Testis (tissue), 3 donors: ENCODE results near the gene PARP8. TPM values are rescaled to one million over a fixed set of nuclear protein-coding genes. Genes with fewer than 3 reads are reported as not detected.

Experiments
- DNase-seq: peaks from one replicate; pipeline ENCODE4 v3.0.0-alpha.2; 2019
- H3K27ac ChIP-seq, 2 donors: fragments of 200-600 bp; sonication (generic); one replicate each; pipeline ENCODE4 v1.5.1; 2019
- H3K27me3 ChIP-seq: fragments of 200-600 bp; sonication (generic); one replicate; pipeline ENCODE4 v1.5.1; 2019
- H3K36me3 ChIP-seq: fragments of 200-600 bp; sonication (generic); one replicate; pipeline ENCODE4 v1.5.1; 2017; ENCODE audit warnings: low read depth; ENCODE audit errors: missing control alignments
- H3K4me1 ChIP-seq: fragments of 200-600 bp; sonication (generic); one replicate; pipeline ENCODE4 v1.5.1; 2019
- H3K4me3 ChIP-seq, 2 donors: fragments of 200-600 bp; sonication (generic); one replicate each; pipeline ENCODE4 v1.5.1; 2017 to 2019
- H3K9me3 ChIP-seq: fragments of 200-600 bp; sonication (generic); one replicate; pipeline ENCODE4 v1.5.1; 2017
- CTCF ChIP-seq, 3 experiments: fragments of 450-650 bp in 2 of 3; fragments of 200-600 bp in 1 of 3; sonication (generic) in 1 of 3; IDR thresholded peaks; one replicate each; pipeline ENCODE4 v1.5.1; 2016 to 2019; ENCODE audit warnings: antibody characterized with exemption in 3 of 3, mild to moderate bottlenecking in 2 of 3, moderate library complexity in 1 of 3
- POLR2A ChIP-seq: fragments of 450-650 bp; IDR thresholded peaks from one replicate; pipeline ENCODE4 v1.6.1; 2017; ENCODE audit warnings: antibody characterized with exemption, mild to moderate bottlenecking, moderate library complexity
- WGBS, 2 donors: methylation state at CpG; one replicate each; pipeline ENCODE4 v1.1.5; 2018; 5-methylcytosine and 5-hydroxymethylcytosine counted together
- intact Hi-C: fragments of 100-400 bp; cut with DNase I; formaldehyde crosslinking; loops from one replicate; pipeline ENCODE4 v1.15.1; 2023; ENCODE audit warnings: low total_unique reads
- polyA plus RNA-seq: library from polyadenylated mRNA; stranded (reverse); fragments of 350-450 nt; fragmentation: Illumina TruSeq; extraction: RNeasy Lipid Tissue Mini Kit (QIAGEN cat#74804); gene quantifications from one replicate; pipeline ENCODE4 v1.2.3, GENCODE V29; 2014; ENCODE audit warnings: low read depth, low replicate concordance; ENCODE audit not compliant: insufficient read depth
- total RNA-seq, 2 donors: library from RNA; depleted of rRNA; stranded (reverse); fragments of >200 nt; gene quantifications; one replicate each; pipeline ENCODE4 v1.2.3, GENCODE V29; 2016

The PARP8 gene
- total and polyA plus RNA-seq, 3 donors from 2014 or later: 14.4 to 24.3 (median 18.0) TPM

- no peak for DNase-seq
- H3K4me1 ChIP-seq: no peaks in the 10 kb centered on the region
- no peaks in the 10 kb centered on the region for H3K36me3 ChIP-seq
- no peak overlapping the region for H3K27ac ChIP-seq
- no peak overlapping the region for H3K4me3 ChIP-seq
- H3K9me3 ChIP-seq: no peaks in the 10 kb centered on the region
- WGBS, 2 donors: 86 to 91% methylated on average over 3 of the region's 3 CpGs
- intact Hi-C loops: no loop called here
- H3K27me3 ChIP-seq: no peaks in the 10 kb centered on the region
- no peak for TF ChIP-seq POLR2A
- no peak for TF ChIP-seq CTCF (IDR thresholded peaks at IDR 0.05)
These were observed 221.6 kb downstream of the PARP8 start for GRCh38 chr5:50887889-50888633.

- 90 to 94% methylated on average over 1 of the region's 1 CpG for WGBS, 2 donors
- Histone ChIP-seq H3K4me1 (no peaks in the 10 kb centered on the region), H3K36me3 (no peaks in the 10 kb centered on the region), H3K4me3 (no peak overlapping the region), H3K27ac (no peak overlapping the region), H3K27me3 (no peaks in the 10 kb centered on the region), H3K9me3 (no peaks in the 10 kb centered on the region)
- no peak for DNase-seq
- intact Hi-C loops: no loop called here
- no peak for TF ChIP-seq CTCF (IDR thresholded peaks at IDR 0.05)
- TF ChIP-seq POLR2A: no peak
These were observed 222.3 kb downstream of the PARP8 start for GRCh38 chr5:50888751-50889150.

GRCh38 chr5:50889790-50890189, 223.4 kb downstream of the PARP8 start:
- no peak for TF ChIP-seq CTCF (IDR thresholded peaks at IDR 0.05)
- TF ChIP-seq POLR2A: no peak
- Histone ChIP-seq H3K27me3 (no peaks in the 10 kb centered on the region), H3K9me3 (no peaks in the 10 kb centered on the region), H3K36me3 (no peaks in the 10 kb centered on the region), H3K4me3 (no peak overlapping the region), H3K27ac (no peak overlapping the region), H3K4me1 (no peaks in the 10 kb centered on the region)
- intact Hi-C loops: no loop called here
- 69 to 70% methylated on average over 2 of the region's 2 CpGs for WGBS, 2 donors
- no peak for DNase-seq

Other genes starting within 250 kb of the PARP8 start
- 10 to 100 TPM; 26.2 to 32.4 TPM for gene EMB, start 225.3 kb upstream of the PARP8 start, total RNA-seq
- gene EMB, start 225.3 kb upstream of the PARP8 start, polyA plus RNA-seq: 20.0 TPM